Kidney (tissue), 14 donors: ENCODE measurements around the gene MCF2L. TPM values are rescaled to one million over a fixed set of nuclear protein-coding genes. Genes with fewer than 3 reads are reported as not detected.

ENCODE experiments used
- DNase-seq, 5 donors: peaks; one replicate each; pipeline ENCODE4 v3.0.0-alpha.2; 2013 to 2020
- FAIRE-seq: peaks from 2 replicates; lab custom pipeline; 2012; peaks lifted over from hg19 to GRCh38; lab: Jason Lieb, UNC
- H3K27ac ChIP-seq, 2 donors: one replicate each; pipeline ENCODE4 v1.7.0; 2013; ENCODE audit warnings: low read depth in 2 of 2, low read length in 2 of 2, inconsistent platforms in 1 of 2
- H3K27me3 ChIP-seq: one replicate; pipeline ENCODE4 v1.7.1; 2013; ENCODE audit warnings: low read length, inconsistent platforms; ENCODE audit not compliant: control insufficient read depth, insufficient read depth
- H3K36me3 ChIP-seq, 3 donors: one replicate each; pipeline versions ENCODE4 v1.7.0 to v1.7.1; 2013; ENCODE audit warnings: low read length in 3 of 3, control low read depth in 1 of 3, inconsistent platforms in 1 of 3; ENCODE audit not compliant: insufficient read depth in 3 of 3, control insufficient read depth in 2 of 3
- H3K4me1 ChIP-seq, 3 donors: one replicate each; pipeline versions ENCODE4 v1.7.0 to v1.7.1; 2013; ENCODE audit warnings: low read length in 3 of 3, inconsistent platforms in 1 of 3, low read depth in 1 of 3; ENCODE audit not compliant: control insufficient read depth in 2 of 3, insufficient read depth in 2 of 3
- H3K4me3 ChIP-seq, 3 donors: one replicate each; pipeline versions ENCODE4 v1.7.0 to v1.8.1; 2013; ENCODE audit warnings: low read length in 3 of 3, control low read depth in 1 of 3, inconsistent platforms in 1 of 3
- H3K9ac ChIP-seq, 3 donors: one replicate each; pipeline versions ENCODE4 v1.7.0 to v1.7.1; 2013; ENCODE audit warnings: low read length in 3 of 3, control low read depth in 1 of 3, inconsistent platforms in 1 of 3
- H3K9me3 ChIP-seq, 3 donors: one replicate each; pipeline versions ENCODE4 v1.7.0 to v1.7.1; 2013; ENCODE audit warnings: low read length in 3 of 3, control low read depth in 1 of 3, inconsistent platforms in 1 of 3; ENCODE audit not compliant: control insufficient read depth in 2 of 3, insufficient read depth in 1 of 3
- intact Hi-C: fragments of 100-400 bp; cut with DNase I; formaldehyde crosslinking; loops from one replicate; pipeline ENCODE4 v1.11.1; 2022
- polyA plus RNA-seq: library from polyadenylated mRNA; stranded (reverse); fragments of 350-450 nt; fragmentation: Illumina TruSeq; extraction: RNeasy Lipid Tissue Mini Kit (QIAGEN cat#74804); gene quantifications from one replicate; pipeline ENCODE4 v1.2.3, GENCODE V29; 2014; ENCODE audit warnings: low read depth, low replicate concordance; ENCODE audit not compliant: insufficient read depth
- total RNA-seq: library from RNA; stranded (reverse); fragmentation: NEBNext Ultra II Directional; extraction: Animal tissue kit (Norgen Biotek cat#: 25700); gene quantifications from one replicate; pipeline ENCODE4 v1.2.1, GENCODE V29; 2021
- TF ChIP-seq, protein P1 (sequence below): IDR thresholded peaks from 3 replicates; pipeline ENCODE4 v1.5.1; 2012; ENCODE audit warnings: mild to moderate bottlenecking, moderate library complexity, borderline replicate concordance; ENCODE audit not compliant: insufficient read depth; ENCODE audit errors: extremely low read depth
- donor health status: control.
- donor health status: control.
- donor health status: control.
- donor health status: control.
- donor health status: control.
- donor health status: DM: yes; HTN: yes; CAD: no.
- donor health status: Normal renal cell carcinoma (clear cell type).

Gene MCF2L
- total and polyA plus RNA-seq, 2 donors from 2014 or later, result 12.1 to 61.9 TPM

DNA sequence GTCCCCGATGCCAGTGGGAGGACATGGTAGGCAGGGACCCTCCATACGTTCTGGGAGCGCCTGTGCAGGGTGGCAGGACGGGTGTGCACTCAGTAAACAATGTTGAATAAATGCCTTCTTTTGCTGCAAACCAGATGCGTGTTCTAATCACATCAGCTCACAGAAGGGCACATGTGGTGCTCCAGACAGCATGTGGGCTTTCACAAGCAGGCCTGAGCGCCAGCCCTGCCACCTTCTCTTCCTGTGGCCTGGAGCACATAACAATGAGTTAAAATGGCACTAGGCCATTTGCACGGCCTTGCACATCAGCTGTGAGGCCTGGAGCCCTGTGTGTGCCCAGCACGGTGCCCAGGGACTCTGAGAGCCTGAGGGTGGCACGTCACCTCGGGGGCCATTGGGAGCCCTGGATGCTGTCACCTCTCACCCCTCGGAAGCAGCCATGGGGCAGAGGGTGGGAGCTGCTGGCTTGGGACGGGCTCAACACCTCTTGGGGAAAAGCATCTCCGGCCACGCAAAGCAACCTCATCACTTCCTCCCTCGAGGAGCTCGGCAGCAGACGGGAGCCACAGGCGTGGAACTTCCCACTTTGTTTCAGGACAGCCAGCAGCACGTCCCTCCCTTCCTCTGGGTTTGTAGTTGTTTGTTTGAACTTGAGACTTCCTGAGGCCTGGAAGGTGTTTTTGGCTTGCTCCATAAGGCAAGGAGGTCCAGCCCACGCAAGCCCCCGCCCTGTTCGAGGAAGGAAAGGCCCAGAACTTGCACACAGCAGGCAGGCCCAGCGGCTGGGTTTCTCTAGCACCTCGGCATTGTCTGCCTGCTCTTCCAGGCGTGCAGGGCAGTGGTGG, 9.8 kb downstream of the MCF2L start:
- no peaks in the 10 kb centered on the region for H3K27me3 ChIP-seq
- H3K9ac ChIP-seq, result no peak overlapping the region
- TF ChIP-seq, protein P1, sequence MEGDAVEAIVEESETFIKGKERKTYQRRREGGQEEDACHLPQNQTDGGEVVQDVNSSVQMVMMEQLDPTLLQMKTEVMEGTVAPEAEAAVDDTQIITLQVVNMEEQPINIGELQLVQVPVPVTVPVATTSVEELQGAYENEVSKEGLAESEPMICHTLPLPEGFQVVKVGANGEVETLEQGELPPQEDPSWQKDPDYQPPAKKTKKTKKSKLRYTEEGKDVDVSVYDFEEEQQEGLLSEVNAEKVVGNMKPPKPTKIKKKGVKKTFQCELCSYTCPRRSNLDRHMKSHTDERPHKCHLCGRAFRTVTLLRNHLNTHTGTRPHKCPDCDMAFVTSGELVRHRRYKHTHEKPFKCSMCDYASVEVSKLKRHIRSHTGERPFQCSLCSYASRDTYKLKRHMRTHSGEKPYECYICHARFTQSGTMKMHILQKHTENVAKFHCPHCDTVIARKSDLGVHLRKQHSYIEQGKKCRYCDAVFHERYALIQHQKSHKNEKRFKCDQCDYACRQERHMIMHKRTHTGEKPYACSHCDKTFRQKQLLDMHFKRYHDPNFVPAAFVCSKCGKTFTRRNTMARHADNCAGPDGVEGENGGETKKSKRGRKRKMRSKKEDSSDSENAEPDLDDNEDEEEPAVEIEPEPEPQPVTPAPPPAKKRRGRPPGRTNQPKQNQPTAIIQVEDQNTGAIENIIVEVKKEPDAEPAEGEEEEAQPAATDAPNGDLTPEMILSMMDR, result no peak
- peak overlapping the region in 1 of 2 donors; percentile 44 for H3K27ac ChIP-seq
- peak in 1 of 5 donors; percentile 25 for DNase-seq
- H3K9me3 ChIP-seq, result no peaks in the 10 kb centered on the region
- intact Hi-C loops, result no loop called here
- H3K4me3 ChIP-seq, result peak overlapping the region in 1 of 3 donors; percentile 38
- no peaks in the 10 kb centered on the region for H3K4me1 ChIP-seq
- no peak for FAIRE-seq
- no peaks in the 10 kb centered on the region for H3K36me3 ChIP-seq

DNA sequence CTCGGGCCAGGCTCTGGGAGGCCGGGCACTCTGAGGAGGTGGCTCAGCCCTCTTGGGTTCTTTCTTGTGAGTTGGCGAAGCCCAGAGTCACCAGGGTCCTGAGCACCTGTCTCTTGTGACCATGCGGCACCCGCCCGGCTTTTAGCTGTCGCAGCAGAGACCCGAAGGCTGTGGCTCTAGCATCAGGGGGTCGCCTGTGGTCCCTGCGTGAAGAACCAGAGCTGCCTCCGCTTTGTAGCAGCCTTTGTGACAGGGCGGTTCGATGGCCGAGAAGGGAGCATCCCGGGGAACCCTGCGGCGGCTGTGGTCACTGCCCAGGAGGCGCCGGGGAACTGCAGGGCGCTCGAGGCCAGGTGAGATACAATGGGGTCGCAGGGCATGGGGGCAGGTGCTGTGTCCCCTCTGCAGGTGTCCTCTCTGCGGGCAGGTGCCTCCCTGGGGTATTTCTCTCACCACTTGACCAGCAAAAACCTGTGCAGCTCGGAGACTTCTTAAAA, 10.4 kb downstream of the MCF2L start:
- Histone ChIP-seq H3K4me1 (no peaks in the 10 kb centered on the region), H3K9me3 (no peaks in the 10 kb centered on the region), H3K27me3 (no peaks in the 10 kb centered on the region), H3K9ac (peak overlapping the region in 1 of 3 donors; percentile 34), H3K36me3 (no peaks in the 10 kb centered on the region), H3K4me3 (peak overlapping the region in 1 of 3 donors; percentile 38), H3K27ac (peak overlapping the region in 1 of 2 donors; percentile 23)
- intact Hi-C loops, result no loop called here
- no peak for DNase-seq
- TF ChIP-seq, protein P1, result no peak
- no peak for FAIRE-seq

DNA sequence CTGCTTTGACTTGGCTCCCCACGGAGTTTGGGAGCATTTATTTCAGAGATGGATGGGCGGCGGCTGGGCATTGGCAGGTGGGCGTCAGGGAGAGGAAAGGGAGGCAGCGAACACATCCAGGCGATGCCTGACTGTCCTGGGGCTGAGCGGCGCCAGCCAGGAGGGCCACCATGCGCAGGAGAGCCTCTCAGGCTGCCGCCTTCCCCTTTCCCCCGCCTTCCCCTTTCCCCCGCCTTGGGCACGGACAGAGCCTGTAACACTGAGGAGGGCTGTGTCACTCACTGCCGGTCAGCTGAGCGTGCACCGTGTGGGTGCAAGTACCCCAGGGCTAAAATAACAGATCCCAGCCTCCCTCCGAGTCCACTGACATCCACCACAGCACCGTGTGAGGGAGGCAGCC, 11.4 kb downstream of the MCF2L start:
- Histone ChIP-seq H3K36me3 (no peaks in the 10 kb centered on the region), H3K9ac (no peak overlapping the region), H3K27ac (no peak overlapping the region), H3K9me3 (no peaks in the 10 kb centered on the region), H3K27me3 (no peaks in the 10 kb centered on the region), H3K4me3 (peak overlapping the region in 2 of 3 donors; percentile 10 to 38), H3K4me1 (no peaks in the 10 kb centered on the region)
- DNase-seq (peak in 2 of 5 donors; percentile 53 to 69), FAIRE-seq (no peak)
- TF ChIP-seq, protein P1, result no peak
- intact Hi-C loops, result no loop called here
